Measurements from ENCODE around the gene SF3B2. TPM values are rescaled to one million over a fixed set of nuclear protein-coding genes. Genes with fewer than 3 reads are reported as not detected.
A peak's percentile ranks its signal among the peaks of the same experiment; 100 is the strongest.
"Not testable (repeated sequence)": the region's sequence is repeated elsewhere in the genome, so short reads cannot be mapped to it uniquely, and the experiment has no call there.

Gene SF3B2
- total and polyA plus RNA-seq, 8 donors: 64.4 to 118 (median 83.3) TPM

GRCh38 chr11:66111158-66111557 lies 59.0 kb downstream of the SF3B2 start:
- 86 to 90% methylated on average over 3 of the region's 3 CpGs for WGBS, 2 donors
- H3K4me1 ChIP-seq: peaks cover 0 to 42% (median 8%) of the 10 kb centered on the region in 3 donors
- no peak for DNase-seq
- H3K4me3 ChIP-seq: no peak overlapping the region
- intact Hi-C loops (cut with DNase I): no loop called here
- no peaks in the 10 kb centered on the region for H3K9me3 ChIP-seq
- H3K36me3 ChIP-seq: no peaks in the 10 kb centered on the region
- no peaks in the 10 kb centered on the region for H3K27me3 ChIP-seq
- FAIRE-seq: no peak
- no peak overlapping the region for H3K27ac ChIP-seq
- no peak for TF ChIP-seq CTCF (IDR thresholded peaks at IDR 0.05)
- no peak for ATAC-seq

DNA sequence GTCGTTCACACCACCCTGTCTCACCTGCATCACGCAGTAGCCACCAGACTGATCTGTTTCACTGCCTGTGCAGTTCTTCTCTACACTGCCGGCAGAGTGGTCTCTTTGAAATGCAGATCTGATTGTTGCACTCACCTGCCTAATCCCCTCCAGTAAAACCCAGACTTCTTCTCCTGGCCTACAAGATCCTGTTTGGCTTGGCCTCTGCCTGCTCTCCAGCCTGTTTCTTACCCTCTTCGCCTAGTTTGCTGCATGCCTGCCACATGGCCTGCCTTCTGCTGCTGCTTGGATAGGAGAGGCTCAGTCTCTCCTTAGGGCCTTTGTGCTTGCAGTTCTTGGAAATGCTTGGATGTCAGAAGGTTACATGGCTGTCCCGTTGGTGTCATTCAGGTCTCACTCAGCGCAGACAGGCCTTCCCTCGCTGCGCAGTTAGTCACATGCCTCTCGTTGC lies 59.9 kb downstream of the SF3B2 start:
- H3K36me3 ChIP-seq: no peaks in the 10 kb centered on the region
- peak in 1 of 4 donors; percentile 11 for ATAC-seq
- no peaks in the 10 kb centered on the region for H3K27me3 ChIP-seq
- FAIRE-seq: no peak
- no peak overlapping the region for H3K27ac ChIP-seq
- no peak for TF ChIP-seq CTCF (IDR thresholded peaks at IDR 0.05)
- DNase-seq: no peak
- H3K9me3 ChIP-seq: no peaks in the 10 kb centered on the region
- WGBS, 2 donors: 88 to 91% methylated on average over 9 of the region's 9 CpGs
- intact Hi-C loops (cut with DNase I): no loop called here
- no peak overlapping the region for H3K4me3 ChIP-seq
- H3K4me1 ChIP-seq: peaks cover 0 to 47% (median 8%) of the 10 kb centered on the region in 3 donors

DNA sequence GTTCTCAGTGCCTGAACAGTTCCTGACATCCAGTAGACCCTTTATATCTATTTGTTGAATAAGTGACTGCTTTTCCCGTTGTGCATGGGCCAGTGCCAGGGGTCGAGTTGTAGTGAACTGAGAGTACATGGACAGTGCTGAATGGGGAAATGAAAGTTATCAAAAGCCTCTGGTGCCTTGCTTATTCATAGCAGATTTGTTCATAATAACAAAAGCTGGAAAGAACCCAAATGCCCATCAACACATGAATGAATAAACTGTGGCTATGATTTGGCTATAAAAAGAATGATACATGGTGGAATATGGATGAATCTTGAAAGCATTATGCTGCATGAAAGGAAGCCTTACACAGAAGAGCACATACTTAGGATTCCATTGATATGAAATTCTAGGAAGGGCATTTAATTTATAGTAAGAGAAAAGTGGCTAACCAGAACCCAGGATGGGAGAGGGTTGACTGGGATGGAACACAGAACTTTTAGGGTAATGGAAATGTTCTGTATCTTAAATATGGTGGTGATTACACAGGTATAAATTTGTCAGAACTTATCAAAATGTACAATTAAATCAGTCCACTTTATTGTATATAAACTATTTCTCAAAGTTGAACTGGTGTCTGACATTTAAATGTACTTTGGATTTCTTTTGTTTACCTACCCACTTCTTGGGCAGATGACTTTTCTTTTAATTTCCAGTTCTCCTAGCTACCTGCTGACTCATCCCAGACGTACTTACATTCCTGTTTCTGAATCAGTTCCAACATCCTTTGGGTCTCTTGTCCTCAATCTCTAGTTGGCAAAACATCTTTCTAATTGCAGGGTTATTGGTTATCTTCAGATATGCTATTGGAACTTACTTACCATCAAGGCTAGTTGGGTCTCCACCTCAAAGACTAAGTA lies 60.7 kb downstream of the SF3B2 start:
- intact Hi-C loops (cut with DNase I): no loop called here
- peaks cover 0 to 47% (median 8%) of the 10 kb centered on the region in 3 donors for H3K4me1 ChIP-seq
- FAIRE-seq (no peak), ATAC-seq (peak; percentile 44 to 64 (median 62)), DNase-seq (no peak)
- no peaks in the 10 kb centered on the region for H3K36me3 ChIP-seq
- no peaks in the 10 kb centered on the region for H3K9me3 ChIP-seq
- WGBS, 2 donors: 8 to 10% methylated on average over 3 of the region's 3 CpGs
- H3K4me3 ChIP-seq: no peak overlapping the region
- TF ChIP-seq CTCF (IDR thresholded peaks at IDR 0.05): no peak
- no peaks in the 10 kb centered on the region for H3K27me3 ChIP-seq
- H3K27ac ChIP-seq: peak overlapping the region in 2 of 4 donors; percentile 5 to 6

- ATAC-seq, FAIRE-seq: not testable (repeated sequence)
Observed at GRCh38 chr11:66114957-66115356, 62.8 kb downstream of the SF3B2 start.

GRCh38 chr11:66115638-66116301 lies 63.6 kb downstream of the SF3B2 start:
- Histone ChIP-seq H3K4me3 (no peak overlapping the region), H3K27ac (peak overlapping the region in 2 of 4 donors; percentile 42 to 62), H3K27me3 (no peaks in the 10 kb centered on the region), H3K9me3 (no peaks in the 10 kb centered on the region), H3K36me3 (no peaks in the 10 kb centered on the region), H3K4me1 (peaks cover 12 to 75% (median 26%) of the 10 kb centered on the region in 3 donors)
- 28 to 29% methylated on average over 8 of the region's 8 CpGs for WGBS, 2 donors
- intact Hi-C loops (cut with DNase I): no loop called here
- TF ChIP-seq CTCF (IDR thresholded peaks at IDR 0.05): no peak
- FAIRE-seq: no peak
- no peak for DNase-seq
- no peak for ATAC-seq

More at GRCh38 chr11:66114957-66115356, 62.8 kb downstream of the SF3B2 start:
- H3K9me3 ChIP-seq; H3K4me3 ChIP-seq; intact Hi-C loops (cut with DNase I); H3K27me3 ChIP-seq; H3K36me3 ChIP-seq; DNase-seq: not testable (repeated sequence)
- Histone ChIP-seq H3K4me1 (peaks cover 12 to 67% (median 21%) of the 10 kb centered on the region in 3 donors), H3K27ac (peak overlapping the region in 2 of 4 donors; percentile 42 to 62)
- 25 to 46% methylated on average over 3 of the region's 3 CpGs for WGBS, 2 donors
